Neural cell (in vitro differentiated cells): ENCODE measurements around the gene SBSN. TPM values are rescaled to one million over a fixed set of nuclear protein-coding genes. Genes with fewer than 3 reads are reported as not detected.

ENCODE experiments used
- H2AFZ ChIP-seq: fragments of 200-600, 300-800 bp; sonication (generic), shearing (Covaris generic); 2 replicates; pipeline ENCODE4 v1.6.0; 2014; ENCODE audit warnings: low read depth, mild to moderate bottlenecking, antibody characterized with exemption, low read length, moderate library complexity
- H3F3A ChIP-seq: fragments of 200-600 bp; shearing (Covaris generic); 2 replicates; pipeline ENCODE4 v1.6.1; 2016; ENCODE audit warnings: mild to moderate bottlenecking, moderate library complexity, mixed read lengths, antibody characterized with exemption, low read length; ENCODE audit not compliant: insufficient read depth, poor library complexity, severe bottlenecking
- H3K27ac ChIP-seq: fragments of 200-600, 300-800 bp; sonication (generic), shearing (Covaris generic); 2 replicates; pipeline ENCODE4 v1.5.1; 2014; ENCODE audit warnings: mild to moderate bottlenecking, low read length, moderate library complexity
- H3K27me3 ChIP-seq: fragments of 300-800, 200-600 bp; sonication (generic), shearing (Covaris generic); 2 replicates; pipeline ENCODE4 v1.6.0; 2014; ENCODE audit warnings: mild to moderate bottlenecking, low read depth, low read length, moderate library complexity; ENCODE audit not compliant: insufficient read depth
- H3K36me3 ChIP-seq: fragments of 300-800, 200-600 bp; sonication (generic), shearing (Covaris generic); 2 replicates; pipeline ENCODE4 v1.5.1; 2014; ENCODE audit warnings: mild to moderate bottlenecking, antibody characterized with exemption, low read length, moderate library complexity; ENCODE audit not compliant: insufficient read depth
- H3K4me2 ChIP-seq: fragments of 300-800, 200-600 bp; sonication (generic), shearing (Covaris generic); 2 replicates; pipeline ENCODE4 v1.6.0; 2014; ENCODE audit warnings: mild to moderate bottlenecking, low read length
- H3K4me3 ChIP-seq: fragments of 300-800, 200-600 bp; sonication (generic), shearing (Covaris generic); 2 replicates; pipeline ENCODE4 v1.5.1; 2014; ENCODE audit warnings: mild to moderate bottlenecking, low read length, moderate library complexity
- H3K79me2 ChIP-seq: fragments of 200-600 bp; shearing (Covaris generic); replicated peaks from 2 replicates; pipeline ENCODE4 v1.6.0; 2014; ENCODE audit warnings: mild to moderate bottlenecking, low read length, moderate library complexity; ENCODE audit not compliant: insufficient read depth
- H3K9ac ChIP-seq: fragments of 300-800, 200-600 bp; sonication (generic), shearing (Covaris generic); 2 replicates; pipeline ENCODE4 v1.6.1; 2016; ENCODE audit warnings: mild to moderate bottlenecking, low read length, mixed read lengths
- H3K9me2 ChIP-seq: fragments of 200-600 bp; shearing (Covaris generic); 2 replicates; pipeline ENCODE4 v1.6.1; 2016; ENCODE audit warnings: mild to moderate bottlenecking, low read length, mixed read lengths; ENCODE audit not compliant: insufficient read depth
- H3K9me3 ChIP-seq: fragments of 200-600, 300-800 bp; sonication (generic), shearing (Covaris generic); 2 replicates; pipeline ENCODE4 v1.6.1; 2016; ENCODE audit warnings: mild to moderate bottlenecking, mixed run types, low read length, moderate library complexity, mixed read lengths
- H4K20me1 ChIP-seq: fragments of 200-600 bp; shearing (Covaris generic); 2 replicates; pipeline ENCODE4 v1.6.1; 2016; ENCODE audit warnings: mild to moderate bottlenecking, mixed run types; ENCODE audit not compliant: insufficient read depth
- EP300 ChIP-seq: fragments of 450-650 bp; conservative IDR thresholded peaks from 2 replicates; pipeline ENCODE4 v1.6.1; 2014; ENCODE audit warnings: antibody characterized with exemption, mild to moderate bottlenecking, moderate library complexity; ENCODE audit not compliant: poor library complexity, severe bottlenecking
- EZH2 ChIP-seq: fragments of 200-600, 300-800 bp; shearing (Covaris generic), sonication (generic); IDR thresholded peaks from 2 replicates; pipeline ENCODE4 v1.6.1; 2014; ENCODE audit warnings: antibody characterized with exemption, low read length, borderline replicate concordance, mild to moderate bottlenecking; ENCODE audit not compliant: insufficient read depth, poor library complexity, severe bottlenecking
- MXI1 ChIP-seq: fragments of 450-650 bp; conservative IDR thresholded peaks from 2 replicates; pipeline ENCODE4 v1.6.1; 2014; ENCODE audit warnings: antibody characterized with exemption, mild to moderate bottlenecking; ENCODE audit not compliant: poor library complexity, severe bottlenecking
- POLR2AphosphoS5 ChIP-seq: IDR thresholded peaks from 2 replicates; pipeline ENCODE4 v1.6.1; 2012
- RAD21 ChIP-seq: fragments of 450-650 bp; conservative IDR thresholded peaks from 2 replicates; pipeline ENCODE4 v1.6.1; 2014; ENCODE audit warnings: antibody characterized with exemption, mild to moderate bottlenecking, moderate library complexity
- REST ChIP-seq: IDR thresholded peaks from 2 replicates; pipeline ENCODE4 v1.6.1; 2012; ENCODE audit warnings: borderline replicate concordance
- SMC3 ChIP-seq: fragments of 450-650 bp; conservative IDR thresholded peaks from 2 replicates; pipeline ENCODE4 v1.6.1; 2014; ENCODE audit warnings: antibody characterized with exemption, mild to moderate bottlenecking, moderate library complexity; ENCODE audit not compliant: poor library complexity
- TAF1 ChIP-seq: IDR thresholded peaks from 2 replicates; pipeline ENCODE4 v1.6.1; 2012; ENCODE audit warnings: low read depth
- polyA plus RNA-seq: library from polyadenylated mRNA; depleted of rRNA; stranded (reverse); fragments of >200 nt; gene quantifications from 2 replicates; pipeline ENCODE4 v1.2.3, GENCODE V29; 2014
- TF ChIP-seq, protein P1 (sequence below): fragments of 450-650 bp; IDR thresholded peaks from 2 replicates; pipeline ENCODE4 v1.5.1; 2014; ENCODE audit warnings: antibody characterized with exemption, mild to moderate bottlenecking, moderate library complexity; ENCODE audit not compliant: poor library complexity, severe bottlenecking

Gene SBSN
- polyA plus RNA-seq, 1 donor from 2014 or later, result not detected

- Histone ChIP-seq H3K4me3 (no peak overlapping the region), H2AFZ (no peak overlapping the region), H3K9me2 (no peaks in the 10 kb centered on the region), H3K4me2 (no peak overlapping the region), H3K36me3 (no peaks in the 10 kb centered on the region), H3K9me3 (no peaks in the 10 kb centered on the region), H4K20me1 (no peaks in the 10 kb centered on the region), H3K9ac (no peak overlapping the region), H3K27me3 (no peaks in the 10 kb centered on the region), H3K79me2 (no peaks in the 10 kb centered on the region), H3K27ac (no peak overlapping the region), H3F3A (no peaks in the 10 kb centered on the region)
- TF ChIP-seq REST, result no peak
- TF ChIP-seq SMC3, result no peak
- no peak for TF ChIP-seq RAD21
- no peak for TF ChIP-seq EZH2
- TF ChIP-seq, protein P1, sequence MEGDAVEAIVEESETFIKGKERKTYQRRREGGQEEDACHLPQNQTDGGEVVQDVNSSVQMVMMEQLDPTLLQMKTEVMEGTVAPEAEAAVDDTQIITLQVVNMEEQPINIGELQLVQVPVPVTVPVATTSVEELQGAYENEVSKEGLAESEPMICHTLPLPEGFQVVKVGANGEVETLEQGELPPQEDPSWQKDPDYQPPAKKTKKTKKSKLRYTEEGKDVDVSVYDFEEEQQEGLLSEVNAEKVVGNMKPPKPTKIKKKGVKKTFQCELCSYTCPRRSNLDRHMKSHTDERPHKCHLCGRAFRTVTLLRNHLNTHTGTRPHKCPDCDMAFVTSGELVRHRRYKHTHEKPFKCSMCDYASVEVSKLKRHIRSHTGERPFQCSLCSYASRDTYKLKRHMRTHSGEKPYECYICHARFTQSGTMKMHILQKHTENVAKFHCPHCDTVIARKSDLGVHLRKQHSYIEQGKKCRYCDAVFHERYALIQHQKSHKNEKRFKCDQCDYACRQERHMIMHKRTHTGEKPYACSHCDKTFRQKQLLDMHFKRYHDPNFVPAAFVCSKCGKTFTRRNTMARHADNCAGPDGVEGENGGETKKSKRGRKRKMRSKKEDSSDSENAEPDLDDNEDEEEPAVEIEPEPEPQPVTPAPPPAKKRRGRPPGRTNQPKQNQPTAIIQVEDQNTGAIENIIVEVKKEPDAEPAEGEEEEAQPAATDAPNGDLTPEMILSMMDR, result no peak
- TF ChIP-seq TAF1, result no peak
- no peak for TF ChIP-seq MXI1
- no peak for TF ChIP-seq EP300
- TF ChIP-seq POLR2AphosphoS5, result no peak
Observed at GRCh38 chr19:35569281-35569781, 41.2 kb upstream of the SBSN start.

GRCh38 chr19:35566738-35567137 lies 38.6 kb upstream of the SBSN start:
- H3K79me2 ChIP-seq, result no peaks in the 10 kb centered on the region
- H2AFZ ChIP-seq, result no peak overlapping the region
- H3F3A ChIP-seq, result no peaks in the 10 kb centered on the region
- H3K4me3 ChIP-seq, result no peak overlapping the region
- H4K20me1 ChIP-seq, result no peaks in the 10 kb centered on the region
- H3K4me2 ChIP-seq, result no peak overlapping the region
- H3K27me3 ChIP-seq, result no peaks in the 10 kb centered on the region
- no peaks in the 10 kb centered on the region for H3K9me3 ChIP-seq
- no peaks in the 10 kb centered on the region for H3K9me2 ChIP-seq
- no peak for TF ChIP-seq RAD21
- TF ChIP-seq, protein P1, result no peak
- no peak for TF ChIP-seq MXI1
- no peak for TF ChIP-seq TAF1
- TF ChIP-seq EZH2, result no peak
- no peak for TF ChIP-seq EP300
- no peak for TF ChIP-seq SMC3
- no peak for TF ChIP-seq POLR2AphosphoS5
- no peak for TF ChIP-seq REST
- no peak overlapping the region for H3K9ac ChIP-seq
- no peak overlapping the region for H3K27ac ChIP-seq
- no peaks in the 10 kb centered on the region for H3K36me3 ChIP-seq
